CD4-positive, alpha-beta T cell treated with Interleukin-15 for 1 hour (primary cell): ENCODE measurements around the gene LRCOL1.
"Not testable (repeated sequence)": the region's sequence is repeated elsewhere in the genome, so short reads cannot be mapped to it uniquely, and the experiment has no call there.

ENCODE experiments used
- DNase-seq: peaks from one replicate; pipeline ENCODE4 v3.0.0-alpha.2; 2020

The LRCOL1 gene

GRCh38 chr12:132600048-132601032, 10.0 kb downstream of the LRCOL1 start:
- peak; percentile 33 for DNase-seq

- not testable (repeated sequence) for DNase-seq
Observed at GRCh38 chr12:132599502-132599901, 10.9 kb downstream of the LRCOL1 start.

GRCh38 chr12:132597333-132598316, 12.8 kb downstream of the LRCOL1 start:
- peak; percentile 30 for DNase-seq

GRCh38 chr12:132596016-132596415, 14.4 kb downstream of the LRCOL1 start:
- DNase-seq = no peak

GRCh38 chr12:132595183-132595582, 15.2 kb downstream of the LRCOL1 start:
- no peak for DNase-seq

- DNase-seq = no peak
Observed at GRCh38 chr12:132593938-132594358, 16.4 kb downstream of the LRCOL1 start.

- no peak for DNase-seq
Observed at GRCh38 chr12:132593521-132593920, 16.9 kb downstream of the LRCOL1 start.

- DNase-seq = no peak
Observed at GRCh38 chr12:132593071-132593470, 17.3 kb downstream of the LRCOL1 start.

GRCh38 chr12:132592282-132592970, 18.0 kb downstream of the LRCOL1 start:
- no peak for DNase-seq

- no peak for DNase-seq
Observed at GRCh38 chr12:132591107-132591935, 19.1 kb downstream of the LRCOL1 start.

GRCh38 chr12:132588821-132589669, 21.3 kb downstream of the LRCOL1 start:
- no peak for DNase-seq

GRCh38 chr12:132588319-132588718, 22.1 kb downstream of the LRCOL1 start:
- DNase-seq = no peak

GRCh38 chr12:132587781-132588180, 22.6 kb downstream of the LRCOL1 start:
- DNase-seq = no peak

- DNase-seq = no peak
Observed at GRCh38 chr12:132586929-132587328, 23.5 kb downstream of the LRCOL1 start.

- DNase-seq = no peak
Observed at GRCh38 chr12:132585177-132585576, 25.2 kb downstream of the LRCOL1 start.

GRCh38 chr12:132584429-132584828, 26.0 kb downstream of the LRCOL1 start:
- DNase-seq = no peak

- no peak for DNase-seq
Observed at GRCh38 chr12:132583736-132584135, 26.6 kb downstream of the LRCOL1 start.

- no peak for DNase-seq
Observed at GRCh38 chr12:132583411-132583710, 27.0 kb downstream of the LRCOL1 start.

- DNase-seq = no peak
Observed at GRCh38 chr12:132582582-132583410, 27.6 kb downstream of the LRCOL1 start.

GRCh38 chr12:132582058-132582420, 28.3 kb downstream of the LRCOL1 start:
- no peak for DNase-seq
